GM12878 (cell line): Measurements from ENCODE around the gene TNFSF11. TPM values are rescaled to one million over a fixed set of nuclear protein-coding genes. Genes with fewer than 3 reads are reported as not detected.
"Not testable (repeated sequence)": the region's sequence is repeated elsewhere in the genome, so short reads cannot be mapped to it uniquely, and the experiment has no call there.

ENCODE experiments used
- ATAC-seq: fragments of 200-7000 bp; cut with Tn5 transposase; 3 replicates; pipeline ENCODE4 v1.9.1; 2020; ENCODE audit warnings: mild to moderate bottlenecking, moderate library complexity
- BruUV-seq: library from RNA; stranded (reverse); fragments of 400-500 nt; replicated peaks from 2 replicates; lab custom pipeline; 2021; lab: Mats Ljungman, UMichigan
- CTCF ChIA-PET: fragments of 300-600 bp; sonication (Branson Sonifier 250); formaldehyde crosslinking; extraction: SDS; loops from one replicate; lab custom pipeline; 2021; ENCODE audit warnings: inconsistent platforms; lab: Yijun Ruan, JAX
- POLR2A ChIA-PET: fragments of 350-600 bp; formaldehyde crosslinking; extraction: SDS; loops from one replicate; lab custom pipeline; 2021; ENCODE audit warnings: inconsistent platforms; lab: Charles Lee
- RAD21 ChIA-PET: fragments of 300-600 bp; sonication (Branson Sonifier 250); formaldehyde crosslinking; loops from one replicate; lab custom pipeline; 2023; ENCODE audit warnings: antibody characterized with exemption; ENCODE audit not compliant: unreplicated experiment; lab: Charles Lee
- SMC1A ChIA-PET: fragments of 300-600 bp; sonication (Branson Sonifier 250); formaldehyde crosslinking; loops from one replicate; lab custom pipeline; 2023; ENCODE audit not compliant: unreplicated experiment, uncharacterized antibody; lab: Charles Lee
- DNase-seq: peaks from one replicate; pipeline ENCODE4 v3.0.0-alpha.2; 2011; ENCODE audit warnings: low read depth, low spot score
- FAIRE-seq: peaks from 3 replicates; lab custom pipeline; 2011; peaks lifted over from hg19 to GRCh38; lab: Jason Lieb, UNC
- H2AFZ ChIP-seq: 2 replicates; pipeline ENCODE4 v1.6.0; 2011; ENCODE audit warnings: low read depth, low read length, control low read depth; ENCODE audit not compliant: control insufficient read depth
- H3K27ac ChIP-seq: 2 replicates; pipeline ENCODE4 v1.5.1; 2011; ENCODE audit warnings: control low read depth; ENCODE audit not compliant: control insufficient read depth, insufficient read depth
- H3K27me3 ChIP-seq, 2 experiments: replicated peaks in 1 of 2; 2 replicates each; pipeline versions ENCODE4 v1.6.0 to v1.6.1; 2011; ENCODE audit warnings: low read length in 1 of 2; ENCODE audit not compliant: control insufficient read depth in 2 of 2, insufficient read depth in 2 of 2
- H3K36me3 ChIP-seq, 2 experiments: 2 replicates each; pipeline ENCODE4 v1.5.1; 2011; ENCODE audit warnings: low read length in 1 of 2; ENCODE audit not compliant: control insufficient read depth in 2 of 2, insufficient read depth in 2 of 2
- H3K4me1 ChIP-seq: 2 replicates; pipeline ENCODE4 v1.6.1; 2011; ENCODE audit warnings: mild to moderate bottlenecking, low read length, moderate library complexity, mixed read lengths; ENCODE audit not compliant: control insufficient read depth, insufficient read depth
- H3K4me2 ChIP-seq: 2 replicates; pipeline ENCODE4 v1.6.0; 2011; ENCODE audit warnings: control low read depth; ENCODE audit not compliant: control insufficient read depth, insufficient read depth
- H3K4me3 ChIP-seq: fragments of 200-600 bp; sonication (generic); 2 replicates; pipeline ENCODE4 v1.5.1; 2016
- H3K79me2 ChIP-seq: 2 replicates; pipeline ENCODE4 v1.6.0; 2011; ENCODE audit warnings: low read length; ENCODE audit not compliant: control insufficient read depth, insufficient read depth
- H3K9ac ChIP-seq: 2 replicates; pipeline ENCODE4 v1.8.0; 2011; ENCODE audit warnings: low read length, control low read depth, mixed read lengths; ENCODE audit not compliant: control insufficient read depth, insufficient read depth
- H3K9me3 ChIP-seq: replicated peaks from 3 replicates; pipeline ENCODE4 v1.5.1; 2011; ENCODE audit warnings: mild to moderate bottlenecking, low read length; ENCODE audit not compliant: control insufficient read depth, insufficient read depth
- H4K20me1 ChIP-seq: 2 replicates; pipeline ENCODE4 v1.6.0; 2011; ENCODE audit not compliant: control insufficient read depth, insufficient read depth
- CREM ChIP-seq: IDR thresholded peaks from 2 replicates; pipeline ENCODE4 v1.6.1; 2014; ENCODE audit warnings: antibody characterized with exemption, low read depth
- NFYB ChIP-seq: IDR thresholded peaks from 2 replicates; pipeline ENCODE4 v1.6.1; 2011; ENCODE audit warnings: low read depth, mild to moderate bottlenecking, low read length, improper control_type of control experiment, moderate library complexity; ENCODE audit not compliant: insufficient read depth
- STAT3 ChIP-seq: IDR thresholded peaks from 2 replicates; pipeline ENCODE4 v1.6.1; 2011; ENCODE audit warnings: low read depth, low read length, improper control_type of control experiment
- TCF12 ChIP-seq: IDR thresholded peaks from 2 replicates; pipeline ENCODE4 v1.6.1; 2011; ENCODE audit warnings: low read depth, mild to moderate bottlenecking, low read length
- WRNIP1 ChIP-seq: IDR thresholded peaks from 2 replicates; pipeline ENCODE4 v1.6.1; 2011; ENCODE audit warnings: low read depth, low read length, improper control_type of control experiment, borderline replicate concordance
- ZNF24 ChIP-seq: fragments of 450-650 bp; IDR thresholded peaks from 2 replicates; pipeline ENCODE4 v1.6.1; 2017; ENCODE audit warnings: antibody characterized with exemption, mild to moderate bottlenecking
- ZSCAN29 ChIP-seq: fragments of 450-650 bp; IDR thresholded peaks from 2 replicates; pipeline ENCODE4 v1.6.1; 2017; ENCODE audit warnings: mild to moderate bottlenecking, moderate library complexity
- WGBS: methylation state at CpG from one replicate; pipeline ENCODE4 v1.1.6; 2016; ENCODE audit warnings: low lambda C conversion rate; ENCODE audit not compliant: insufficient replicate concordance, insufficient coverage; ENCODE audit errors: missing lambda C conversion rate; 5-methylcytosine and 5-hydroxymethylcytosine counted together
- in situ Hi-C: fragments of 300-500 bp; cut with MboI; formaldehyde crosslinking; loops from 9 replicates; pipeline ENCODE4 v1.14.3; 2018; ENCODE audit warnings: mixed read lengths
- intact Hi-C: fragments of 100-400 bp; cut with micrococcal nuclease; formaldehyde crosslinking; loops from one replicate; pipeline ENCODE4 v1.14.2; 2022; ENCODE audit not compliant: unreplicated experiment
- polyA plus RNA-seq, 11 experiments: library from polyadenylated mRNA; depleted of rRNA in 4 of 11; unstranded in 6 of 11; stranded (reverse) in 5 of 11; fragments of >200 nt; fragmentation: Nextera tagmentation in 4 of 11; fragmentation: Illumina TruSeq in 1 of 11; extraction: Ambion mirVana in 4 of 11; extraction: Trizol in 1 of 11; gene quantifications; 1 replicate in 1 of 11; 2 replicates in 10 of 11; pipeline versions ENCODE4 v1.2.1 to v1.2.3, GENCODE V29; 2011 to 2016; ENCODE audit warnings: inconsistent platforms in 2 of 11, missing spikeins in 2 of 11, low read depth in 1 of 11
- total RNA-seq, 4 experiments: library from RNA; depleted of rRNA in 3 of 4; stranded (reverse); fragments of >200 nt in 3 of 4; fragmentation: Illumina TruSeq in 1 of 4; extraction: Trizol in 1 of 4; gene quantifications; 2 replicates each; pipeline versions ENCODE4 v1.2.1 to v1.2.3, GENCODE V29; 2013 to 2021

Gene TNFSF11
- total and polyA plus RNA-seq, 10 of the 15 experiments (the other 5 are each of a cell fraction or from before 2014, with no cell fraction given), result 0.86 to 14.8 (median 10.0) TPM

- no peak for TF ChIP-seq CREM
- TF ChIP-seq STAT3, result no peak
- no peak for TF ChIP-seq ZSCAN29
- no peak for TF ChIP-seq WRNIP1
- no peak for TF ChIP-seq ZNF24
- no peak for TF ChIP-seq TCF12
These were observed 14.9 kb upstream of the TNFSF11 start (continued) for GRCh38 chr13:42559057-42559456.

GRCh38 chr13:42559573-42560218 is 14.3 kb upstream of the TNFSF11 start:
- FAIRE-seq, RAD21 ChIA-PET, H4K20me1 ChIP-seq, SMC1A ChIA-PET, H3K27me3 ChIP-seq, H3K4me2 ChIP-seq, intact Hi-C loops, H3K4me3 ChIP-seq, H3K9me3 ChIP-seq, CTCF ChIA-PET, H3K27ac ChIP-seq, H3K36me3 ChIP-seq, in situ Hi-C loops, DNase-seq, ATAC-seq, H3K9ac ChIP-seq, H3K4me1 ChIP-seq, BruUV-seq, H3K79me2 ChIP-seq, H2AFZ ChIP-seq, POLR2A ChIA-PET: not testable (repeated sequence)
- 98% methylated on average over 33 of the region's 36 CpGs for WGBS

GRCh38 chr13:42560320-42560719 is 13.6 kb upstream of the TNFSF11 start:
- 82% methylated on average over 6 of the region's 6 CpGs for WGBS
- ATAC-seq, intact Hi-C loops, POLR2A ChIA-PET, in situ Hi-C loops, H3K27me3 ChIP-seq, H3K9me3 ChIP-seq, H3K4me1 ChIP-seq, H3K79me2 ChIP-seq, H3K4me2 ChIP-seq, H3K9ac ChIP-seq, H3K4me3 ChIP-seq, RAD21 ChIA-PET, DNase-seq, BruUV-seq, CTCF ChIA-PET, H4K20me1 ChIP-seq, H3K27ac ChIP-seq, H2AFZ ChIP-seq, H3K36me3 ChIP-seq, FAIRE-seq: not testable (repeated sequence)
- peak; percentile 62; the same call in 1 of the 2 replicates for TF ChIP-seq NFYB
- SMC1A ChIA-PET, result interaction anchor here (1.0 kb wide), 1 partner anchor 35 kb away, joined by 3 read pairs; no protein-coding TSS in a partner anchor
